GM12878 (cell line): ENCODE data around the gene LYPD5. TPM values are rescaled to one million over a fixed set of nuclear protein-coding genes. Genes with fewer than 3 reads are reported as not detected.

Experiments
- CBX3 ChIP-seq: fragments of 200-600 bp; sonication (generic); IDR thresholded peaks from 2 replicates; pipeline ENCODE4 v1.6.1; 2016; ENCODE audit warnings: low read depth, borderline replicate concordance
- ESRRA ChIP-seq: IDR thresholded peaks from 2 replicates; pipeline ENCODE4 v1.6.1; 2012; ENCODE audit warnings: mild to moderate bottlenecking, low read length, improper control_type of control experiment
- EZH2 ChIP-seq: IDR thresholded peaks from 2 replicates; pipeline ENCODE4 v1.6.1; 2012; ENCODE audit warnings: low read depth, mild to moderate bottlenecking, control low read depth, inconsistent platforms, low read length, borderline replicate concordance; ENCODE audit not compliant: control insufficient read depth
- GABPA ChIP-seq: IDR thresholded peaks from 2 replicates; pipeline ENCODE4 v1.6.1; 2014; ENCODE audit warnings: antibody characterized with exemption, low read depth, mild to moderate bottlenecking, inconsistent platforms
- IKZF2 ChIP-seq, 2 experiments: fragments of 450-650 bp; IDR thresholded peaks; 2 replicates each; pipeline ENCODE4 v1.6.1; 2017; ENCODE audit warnings: mild to moderate bottlenecking in 2 of 2, moderate library complexity in 2 of 2
- KDM1A ChIP-seq: fragments of 200-600 bp; sonication (generic); IDR thresholded peaks from 2 replicates; pipeline ENCODE4 v1.6.1; 2016; ENCODE audit warnings: borderline replicate concordance
- MTA3 ChIP-seq: IDR thresholded peaks from 2 replicates; pipeline ENCODE4 v1.6.1; 2012; ENCODE audit warnings: low read length, inconsistent platforms, borderline replicate concordance
- NR2C1 ChIP-seq: fragments of 450-650 bp; IDR thresholded peaks from 2 replicates; pipeline ENCODE4 v1.6.1; 2017; ENCODE audit warnings: antibody characterized with exemption, mild to moderate bottlenecking, moderate library complexity
- NR2F1 ChIP-seq: fragments of 450-650 bp; conservative IDR thresholded peaks from 2 replicates; pipeline ENCODE4 v1.6.1; 2017; ENCODE audit warnings: mild to moderate bottlenecking
- RAD51 ChIP-seq: fragments of 450-650 bp; IDR thresholded peaks from 2 replicates; pipeline ENCODE4 v1.6.1; 2016; ENCODE audit warnings: moderate library complexity, mild to moderate bottlenecking, inconsistent platforms
- polyA plus RNA-seq, 11 experiments: library from polyadenylated mRNA; depleted of rRNA in 4 of 11; unstranded in 6 of 11; stranded (reverse) in 5 of 11; fragments of >200 nt; fragmentation: Nextera tagmentation in 4 of 11; fragmentation: Illumina TruSeq in 1 of 11; extraction: Ambion mirVana in 4 of 11; extraction: Trizol in 1 of 11; gene quantifications; 1 replicate in 1 of 11; 2 replicates in 10 of 11; pipeline versions ENCODE4 v1.2.1 to v1.2.3, GENCODE V29; 2011 to 2016; ENCODE audit warnings: inconsistent platforms in 2 of 11, missing spikeins in 2 of 11, low read depth in 1 of 11
- total RNA-seq, 4 experiments: library from RNA; depleted of rRNA in 3 of 4; stranded (reverse); fragments of >200 nt in 3 of 4; fragmentation: Illumina TruSeq in 1 of 4; extraction: Trizol in 1 of 4; gene quantifications; 2 replicates each; pipeline versions ENCODE4 v1.2.1 to v1.2.3, GENCODE V29; 2013 to 2021
- TF ChIP-seq, protein P1 (sequence below): fragments of 450-650 bp; IDR thresholded peaks from 2 replicates; pipeline ENCODE4 v1.6.1; 2017; ENCODE audit warnings: mild to moderate bottlenecking, low read depth, inconsistent platforms; ENCODE audit not compliant: poor library complexity, severe bottlenecking

Gene LYPD5
- total and polyA plus RNA-seq, 10 of the 15 experiments (the other 5 are each of a cell fraction or from before 2014, with no cell fraction given): 0.04 to 2.2 (median 0.69) TPM; not detected in 1

- TF ChIP-seq, protein P1, sequence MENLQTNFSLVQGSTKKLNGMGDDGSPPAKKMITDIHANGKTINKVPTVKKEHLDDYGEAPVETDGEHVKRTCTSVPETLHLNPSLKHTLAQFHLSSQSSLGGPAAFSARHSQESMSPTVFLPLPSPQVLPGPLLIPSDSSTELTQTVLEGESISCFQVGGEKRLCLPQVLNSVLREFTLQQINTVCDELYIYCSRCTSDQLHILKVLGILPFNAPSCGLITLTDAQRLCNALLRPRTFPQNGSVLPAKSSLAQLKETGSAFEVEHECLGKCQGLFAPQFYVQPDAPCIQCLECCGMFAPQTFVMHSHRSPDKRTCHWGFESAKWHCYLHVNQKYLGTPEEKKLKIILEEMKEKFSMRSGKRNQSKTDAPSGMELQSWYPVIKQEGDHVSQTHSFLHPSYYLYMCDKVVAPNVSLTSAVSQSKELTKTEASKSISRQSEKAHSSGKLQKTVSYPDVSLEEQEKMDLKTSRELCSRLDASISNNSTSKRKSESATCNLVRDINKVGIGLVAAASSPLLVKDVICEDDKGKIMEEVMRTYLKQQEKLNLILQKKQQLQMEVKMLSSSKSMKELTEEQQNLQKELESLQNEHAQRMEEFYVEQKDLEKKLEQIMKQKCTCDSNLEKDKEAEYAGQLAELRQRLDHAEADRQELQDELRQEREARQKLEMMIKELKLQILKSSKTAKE: peak; percentile 37
- TF ChIP-seq CBX3 (no peak), IKZF2 (IDR thresholded peaks at IDR 0.05) (0 out of 4 replicates have a peak, but pooled peaks of 1 of the 2 experiments have one; percentile 3), GABPA (no peak), EZH2 (no peak), ESRRA (no peak), NR2F1 (no peak), RAD51 (no peak), MTA3 (0 out of 2 replicates have a peak, but pooled peaks have one; percentile 54), KDM1A (no peak), NR2C1 (no peak)
Observed at GRCh38 chr19:43777163-43777695, 25.0 kb downstream of the LYPD5 start (continued).
